SK-N-SH treated with all-trans-retinoic acid at 6 μM for 48 hours (cell line): ENCODE results near the gene CACNA1C.

Experiments
- ARNTL ChIP-seq: fragments of 450-650 bp; formaldehyde crosslinking; IDR thresholded peaks from 2 replicates; pipeline ENCODE4 v1.5.0; 2020; ENCODE audit warnings: low read depth, mild to moderate bottlenecking, moderate library complexity, borderline replicate concordance
- CREB5 ChIP-seq: fragments of 250-450 bp; sonication (Bioruptor Pico); IDR thresholded peaks from 2 replicates; pipeline ENCODE4 v1.5.1; 2020; ENCODE audit warnings: low read depth, mild to moderate bottlenecking, moderate library complexity
- ESRRG ChIP-seq: fragments of 250-450 bp; sonication (Bioruptor Pico); IDR thresholded peaks from 2 replicates; pipeline ENCODE4 v1.6.1; 2021; ENCODE audit warnings: mild to moderate bottlenecking
- GLIS3 ChIP-seq: fragments of 250-450 bp; sonication (Bioruptor Pico); IDR thresholded peaks from 2 replicates; pipeline ENCODE4 v1.5.0; 2020; ENCODE audit warnings: mild to moderate bottlenecking, moderate library complexity
- OSR1 ChIP-seq: fragments of 250-450 bp; sonication (Bioruptor Pico); IDR thresholded peaks from 2 replicates; pipeline ENCODE4 v1.8.0; 2022; ENCODE audit warnings: moderate library complexity, mild to moderate bottlenecking, inconsistent platforms
- PATZ1 ChIP-seq: fragments of 250-450 bp; sonication (Bioruptor Pico); IDR thresholded peaks from 2 replicates; pipeline ENCODE4 v1.8.0; 2020; ENCODE audit warnings: mild to moderate bottlenecking, moderate library complexity, borderline replicate concordance
- POU6F1 ChIP-seq: fragments of 250-450 bp; sonication (Bioruptor Pico); IDR thresholded peaks from 2 replicates; pipeline ENCODE4 v1.8.0; 2021; ENCODE audit warnings: low read depth, mild to moderate bottlenecking, moderate library complexity, borderline replicate concordance
- PPARA ChIP-seq: fragments of 250-450 bp; sonication (Bioruptor Pico); IDR thresholded peaks from 2 replicates; pipeline ENCODE4 v1.5.0; 2020; ENCODE audit warnings: mild to moderate bottlenecking, borderline replicate concordance
- SNAI2 ChIP-seq: fragments of 250-450 bp; sonication (Bioruptor Pico); IDR thresholded peaks from 2 replicates; pipeline ENCODE4 v1.5.0; 2020; ENCODE audit warnings: mild to moderate bottlenecking, moderate library complexity
- TCF4 ChIP-seq: fragments of 250-450 bp; sonication (Bioruptor Pico); IDR thresholded peaks from 2 replicates; pipeline ENCODE4 v1.8.0; 2021; ENCODE audit warnings: mild to moderate bottlenecking, moderate library complexity, borderline replicate concordance
- ZC3H10 ChIP-seq: fragments of 250-450 bp; sonication (Bioruptor Pico); IDR thresholded peaks from 2 replicates; pipeline ENCODE4 v1.5.1; 2021; ENCODE audit warnings: mild to moderate bottlenecking, moderate library complexity
- ZFP3 ChIP-seq: fragments of 250-450 bp; sonication (Bioruptor Pico); IDR thresholded peaks from 2 replicates; pipeline ENCODE4 v1.5.0; 2020; ENCODE audit warnings: mild to moderate bottlenecking, moderate library complexity
- ZFP30 ChIP-seq: fragments of 450-650 bp; formaldehyde crosslinking; IDR thresholded peaks from 2 replicates; pipeline ENCODE4 v1.5.0; 2022; ENCODE audit warnings: mild to moderate bottlenecking, moderate library complexity
- ZNF565 ChIP-seq: fragments of 450-650 bp; formaldehyde crosslinking; conservative IDR thresholded peaks from 2 replicates; pipeline ENCODE4 v1.5.0; 2020; ENCODE audit warnings: low read depth, mild to moderate bottlenecking, moderate library complexity

- no peak for TF ChIP-seq ARNTL (CRISPR knock-in tag)
- TF ChIP-seq CREB5 = no peak
- no peak for TF ChIP-seq ZC3H10 (CRISPR knock-in tag)
- TF ChIP-seq ZFP3 (CRISPR knock-in tag) = no peak
- no peak for TF ChIP-seq PPARA (CRISPR knock-in tag)
- TF ChIP-seq ESRRG (CRISPR knock-in tag) = no peak
- TF ChIP-seq POU6F1 (CRISPR knock-in tag) = no peak
- no peak for TF ChIP-seq PATZ1 (CRISPR knock-in tag)
- no peak for TF ChIP-seq GLIS3 (CRISPR knock-in tag)
- TF ChIP-seq SNAI2 = no peak
- no peak for TF ChIP-seq ZNF565 (CRISPR knock-in tag)
- TF ChIP-seq ZFP30 (CRISPR knock-in tag) = no peak
- TF ChIP-seq OSR1 (CRISPR knock-in tag) = no peak
- no peak for TF ChIP-seq TCF4 (CRISPR knock-in tag)
Observed at GRCh38 chr12:2449586-2449985, 396.8 kb downstream of the CACNA1C start.
